ENCODE results near the gene YWHAQ. TPM values are rescaled to one million over a fixed set of nuclear protein-coding genes. Genes with fewer than 3 reads are reported as not detected.
A peak's percentile ranks its signal among the peaks of the same experiment; 100 is the strongest.

The YWHAQ gene
- total RNA-seq, 2 donors from 2014 or later, result 139 to 204 TPM

GRCh38 chr2:9573840-9574239 lies 57.0 kb downstream of the YWHAQ start:
- TF ChIP-seq, protein P1, sequence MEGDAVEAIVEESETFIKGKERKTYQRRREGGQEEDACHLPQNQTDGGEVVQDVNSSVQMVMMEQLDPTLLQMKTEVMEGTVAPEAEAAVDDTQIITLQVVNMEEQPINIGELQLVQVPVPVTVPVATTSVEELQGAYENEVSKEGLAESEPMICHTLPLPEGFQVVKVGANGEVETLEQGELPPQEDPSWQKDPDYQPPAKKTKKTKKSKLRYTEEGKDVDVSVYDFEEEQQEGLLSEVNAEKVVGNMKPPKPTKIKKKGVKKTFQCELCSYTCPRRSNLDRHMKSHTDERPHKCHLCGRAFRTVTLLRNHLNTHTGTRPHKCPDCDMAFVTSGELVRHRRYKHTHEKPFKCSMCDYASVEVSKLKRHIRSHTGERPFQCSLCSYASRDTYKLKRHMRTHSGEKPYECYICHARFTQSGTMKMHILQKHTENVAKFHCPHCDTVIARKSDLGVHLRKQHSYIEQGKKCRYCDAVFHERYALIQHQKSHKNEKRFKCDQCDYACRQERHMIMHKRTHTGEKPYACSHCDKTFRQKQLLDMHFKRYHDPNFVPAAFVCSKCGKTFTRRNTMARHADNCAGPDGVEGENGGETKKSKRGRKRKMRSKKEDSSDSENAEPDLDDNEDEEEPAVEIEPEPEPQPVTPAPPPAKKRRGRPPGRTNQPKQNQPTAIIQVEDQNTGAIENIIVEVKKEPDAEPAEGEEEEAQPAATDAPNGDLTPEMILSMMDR (IDR thresholded peaks at IDR 0.05), result no peak

DNA sequence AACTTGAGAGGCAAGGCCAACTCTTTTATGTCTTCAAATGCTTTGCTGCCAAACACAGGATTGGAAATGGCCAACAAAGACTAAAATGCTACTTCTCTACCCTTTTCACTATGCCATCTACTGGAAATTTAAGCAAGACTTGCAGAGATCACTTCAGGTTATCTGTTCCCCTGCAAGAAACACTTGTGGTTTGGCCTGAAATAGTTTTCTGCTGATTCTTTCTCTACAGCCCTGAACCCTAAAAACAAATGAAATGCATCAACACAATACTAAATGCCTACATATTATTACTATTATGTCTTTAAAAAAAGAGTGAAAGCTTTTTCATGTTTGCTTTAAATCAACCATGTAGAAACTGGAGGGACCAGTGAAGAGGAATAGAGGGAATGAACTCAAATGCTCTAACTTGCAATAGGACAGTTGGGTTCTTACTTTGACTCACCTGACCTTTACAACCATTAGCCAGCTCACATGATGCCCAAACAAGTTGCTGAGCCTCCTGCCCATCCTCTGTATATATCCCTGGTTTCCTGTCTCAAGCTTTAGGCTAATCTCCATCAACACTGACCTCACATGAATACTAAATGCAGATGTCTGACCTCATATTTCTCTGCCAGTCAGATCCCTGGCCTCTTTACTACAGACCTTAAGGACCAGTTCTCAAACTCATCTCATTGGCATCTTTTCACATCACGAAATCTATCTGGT lies 57.6 kb downstream of the YWHAQ start:
- no peaks in the 10 kb centered on the region for H3K36me3 ChIP-seq
- H3K9me3 ChIP-seq, result no peaks in the 10 kb centered on the region
- H3K27me3 ChIP-seq, result no peaks in the 10 kb centered on the region
- no peak overlapping the region for H3K4me3 ChIP-seq
- TF ChIP-seq, protein P1 (IDR thresholded peaks at IDR 0.05), result no peak
- H3K4me1 ChIP-seq, result peaks cover 0 to 16% of the 10 kb centered on the region in 2 donors
- H3K27ac ChIP-seq, result peak overlapping the region in 1 of 2 donors; percentile 70
- DNase-seq (ENCODE audit: low spot score), result no peak

More at GRCh38 chr2:9573840-9574239, 57.0 kb downstream of the YWHAQ start:
- peaks cover 0 to 22% of the 10 kb centered on the region in 2 donors for H3K4me1 ChIP-seq
- no peak for DNase-seq (ENCODE audit: low spot score)
- H3K27me3 ChIP-seq, result no peaks in the 10 kb centered on the region
- peak overlapping the region; percentile 54 to 70 for H3K27ac ChIP-seq
- H3K4me3 ChIP-seq, result no peak overlapping the region
- H3K36me3 ChIP-seq, result no peaks in the 10 kb centered on the region
- H3K9me3 ChIP-seq, result no peaks in the 10 kb centered on the region

- Histone ChIP-seq H3K36me3 (no peaks in the 10 kb centered on the region), H3K4me1 (peaks cover 0 to 12% of the 10 kb centered on the region in 2 donors), H3K27ac (no peak overlapping the region), H3K9me3 (no peaks in the 10 kb centered on the region), H3K27me3 (no peaks in the 10 kb centered on the region), H3K4me3 (no peak overlapping the region)
- DNase-seq (ENCODE audit: low spot score), result no peak
- TF ChIP-seq, protein P1 (IDR thresholded peaks at IDR 0.05), result no peak
These were observed 60.4 kb downstream of the YWHAQ start for GRCh38 chr2:9570182-9571060.

GRCh38 chr2:9565436-9566153 lies 65.2 kb downstream of the YWHAQ start:
- Histone ChIP-seq H3K4me1 (peaks cover 0 to 5% of the 10 kb centered on the region in 2 donors), H3K4me3 (no peak overlapping the region), H3K27me3 (no peaks in the 10 kb centered on the region), H3K9me3 (no peaks in the 10 kb centered on the region), H3K27ac (peak overlapping the region; percentile 77), H3K36me3 (no peaks in the 10 kb centered on the region)
- TF ChIP-seq, protein P1 (IDR thresholded peaks at IDR 0.05), result no peak
- peak; percentile 90 for DNase-seq (ENCODE audit: low spot score)

- H3K9me3 ChIP-seq, result no peaks in the 10 kb centered on the region
- H3K27me3 ChIP-seq, result no peaks in the 10 kb centered on the region
- no peak overlapping the region for H3K27ac ChIP-seq
- DNase-seq (ENCODE audit: low spot score), result no peak
- peaks cover 0 to 13% of the 10 kb centered on the region in 2 donors for H3K4me1 ChIP-seq
- H3K36me3 ChIP-seq, result no peaks in the 10 kb centered on the region
- TF ChIP-seq, protein P1 (IDR thresholded peaks at IDR 0.05), result no peak
- no peak overlapping the region for H3K4me3 ChIP-seq
These were observed 70.2 kb downstream of the YWHAQ start for GRCh38 chr2:9560628-9561027.

Data from right atrium auricular region (tissue), 2 donors.